ENCODE measurements around the gene NREP.

- TF ChIP-seq CTCF (IDR thresholded peaks at IDR 0.05) (no peak), POLR2A (IDR thresholded peaks at IDR 0.05) (no peak)
Measured at GRCh38 chr5:111800351-111800750, 43.4 kb upstream of the NREP start.

Data from testis (tissue), 2 donors.